ENCODE results near the gene GNA15. TPM values are rescaled to one million over a fixed set of nuclear protein-coding genes. Genes with fewer than 3 reads are reported as not detected.

Gene GNA15
- total RNA-seq, 1 donor from 2014 or later, result not detected

GRCh38 chr19:3108775-3109174, 27.1 kb upstream of the GNA15 start:
- Mint-ChIP-seq H3K27me3 (ENCODE audit: unreplicated experiment) (peaks cover 16% of the 10 kb centered on the region), H3K4me3 (ENCODE audit: unreplicated experiment) (peak overlapping the region; percentile 24), H3K27ac (ENCODE audit: unreplicated experiment) (peak overlapping the region; percentile 70), H3K9me3 (ENCODE audit: unreplicated experiment) (no peaks in the 10 kb centered on the region), H3K4me1 (ENCODE audit: unreplicated experiment) (peaks cover 10% of the 10 kb centered on the region), H3K36me3 (ENCODE audit: low read depth, unreplicated experiment) (peaks cover 3% of the 10 kb centered on the region)
- peak; percentile 81 for TF ChIP-seq CTCF (IDR thresholded peaks at IDR 0.05; ENCODE audit: unreplicated experiment)
- DNase-seq (ENCODE audit: low spot score), result peak; percentile 78

- peaks cover 3% of the 10 kb centered on the region for H3K36me3 Mint-ChIP-seq (ENCODE audit: low read depth, unreplicated experiment)
- no peak for DNase-seq (ENCODE audit: low spot score)
Observed at GRCh38 chr19:3109491-3109890, 26.3 kb upstream of the GNA15 start.

GRCh38 chr19:3110126-3110825, 25.6 kb upstream of the GNA15 start:
- no peaks in the 10 kb centered on the region for H3K9me3 Mint-ChIP-seq (ENCODE audit: unreplicated experiment)
- H3K36me3 Mint-ChIP-seq (ENCODE audit: low read depth, unreplicated experiment), result peaks cover 3% of the 10 kb centered on the region
- peaks cover 18% of the 10 kb centered on the region for H3K27me3 Mint-ChIP-seq (ENCODE audit: unreplicated experiment)

More at GRCh38 chr19:3109491-3109890, 26.3 kb upstream of the GNA15 start:
- Mint-ChIP-seq H3K4me1 (ENCODE audit: unreplicated experiment) (peaks cover 6% of the 10 kb centered on the region), H3K9me3 (ENCODE audit: unreplicated experiment) (no peaks in the 10 kb centered on the region), H3K4me3 (ENCODE audit: unreplicated experiment) (no peak overlapping the region), H3K27me3 (ENCODE audit: unreplicated experiment) (peaks cover 17% of the 10 kb centered on the region), H3K27ac (ENCODE audit: unreplicated experiment) (no peak overlapping the region)
- TF ChIP-seq CTCF (IDR thresholded peaks at IDR 0.05; ENCODE audit: unreplicated experiment), result no peak

GRCh38 chr19:3111586-3112247, 24.1 kb upstream of the GNA15 start:
- Mint-ChIP-seq H3K9me3 (ENCODE audit: unreplicated experiment) (no peaks in the 10 kb centered on the region), H3K4me3 (ENCODE audit: unreplicated experiment) (peak overlapping the region; percentile 51), H3K27me3 (ENCODE audit: unreplicated experiment) (peaks cover 13% of the 10 kb centered on the region), H3K4me1 (ENCODE audit: unreplicated experiment) (peaks cover 6% of the 10 kb centered on the region), H3K27ac (ENCODE audit: unreplicated experiment) (peak overlapping the region; percentile 30), H3K36me3 (ENCODE audit: low read depth, unreplicated experiment) (peaks cover 3% of the 10 kb centered on the region)
- no peak for TF ChIP-seq CTCF (IDR thresholded peaks at IDR 0.05; ENCODE audit: unreplicated experiment)
- no peak for DNase-seq (ENCODE audit: low spot score)

More at GRCh38 chr19:3110126-3110825, 25.6 kb upstream of the GNA15 start:
- Mint-ChIP-seq H3K27ac (ENCODE audit: unreplicated experiment) (no peak overlapping the region), H3K4me1 (ENCODE audit: unreplicated experiment) (peaks cover 6% of the 10 kb centered on the region), H3K4me3 (ENCODE audit: unreplicated experiment) (no peak overlapping the region)
- TF ChIP-seq CTCF (IDR thresholded peaks at IDR 0.05; ENCODE audit: unreplicated experiment), result no peak
- no peak for DNase-seq (ENCODE audit: low spot score)
